Mesothelial cell of epicardium (in vitro differentiated cells): ENCODE measurements around the gene PHLDB1. TPM values are rescaled to one million over a fixed set of nuclear protein-coding genes. Genes with fewer than 3 reads are reported as not detected.

Experiments used
- DNase-seq, 2 experiments: peaks; one replicate each; pipeline ENCODE4 v3.0.0; 2021; ENCODE audit warnings: low spot score in 2 of 2; ENCODE audit not compliant: unreplicated experiment in 2 of 2
- H3K27ac Mint-ChIP-seq: 2 replicates; pipeline ENCODE4 v1.8.0; 2021; ENCODE audit warnings: mixed read lengths
- H3K27me3 Mint-ChIP-seq: 2 replicates; pipeline ENCODE4 v1.8.0; 2021; ENCODE audit warnings: low read depth, mixed read lengths
- H3K36me3 Mint-ChIP-seq: 2 replicates; pipeline ENCODE4 v1.8.0; 2021; ENCODE audit warnings: mixed read lengths
- H3K4me1 Mint-ChIP-seq: 2 replicates; pipeline ENCODE4 v1.8.0; 2021; ENCODE audit warnings: mixed read lengths
- H3K4me3 Mint-ChIP-seq: 2 replicates; pipeline ENCODE4 v1.8.0; 2021; ENCODE audit warnings: mild to moderate bottlenecking, moderate library complexity, mixed read lengths
- H3K9me3 Mint-ChIP-seq: 2 replicates; pipeline ENCODE4 v1.8.0; 2021; ENCODE audit warnings: mixed read lengths
- CTCF ChIP-seq: fragments of 200-600 bp; sonication (generic); IDR thresholded peaks from one replicate; pipeline ENCODE4 v1.5.0; 2021; ENCODE audit warnings: antibody characterized with exemption; ENCODE audit not compliant: unreplicated experiment
- total RNA-seq: library from RNA; stranded (reverse); gene quantifications from 3 replicates; pipeline ENCODE4 v1.2.1, GENCODE V29; 2021

The PHLDB1 gene
- total RNA-seq, 1 donor from 2014 or later: 148 TPM

- H3K27ac Mint-ChIP-seq: no peak overlapping the region
- H3K4me3 Mint-ChIP-seq: no peak overlapping the region
- no peaks in the 10 kb centered on the region for H3K27me3 Mint-ChIP-seq
- DNase-seq: no peak
- no peak for TF ChIP-seq CTCF
- H3K36me3 Mint-ChIP-seq: peaks cover 15% of the 10 kb centered on the region
- H3K9me3 Mint-ChIP-seq: no peaks in the 10 kb centered on the region
- H3K4me1 Mint-ChIP-seq: peaks cover 11% of the 10 kb centered on the region
These were observed 20.6 kb downstream of the PHLDB1 start for GRCh38 chr11:118628031-118628430.

- no peak for TF ChIP-seq CTCF
- no peak overlapping the region for H3K4me3 Mint-ChIP-seq
- H3K9me3 Mint-ChIP-seq: no peaks in the 10 kb centered on the region
- H3K27ac Mint-ChIP-seq: no peak overlapping the region
- no peaks in the 10 kb centered on the region for H3K27me3 Mint-ChIP-seq
- H3K4me1 Mint-ChIP-seq: peaks cover 7% of the 10 kb centered on the region
- DNase-seq: no peak
- H3K36me3 Mint-ChIP-seq: peaks cover 17% of the 10 kb centered on the region
These were observed 21.0 kb downstream of the PHLDB1 start for GRCh38 chr11:118628432-118628831.

- peaks cover 7% of the 10 kb centered on the region for H3K4me1 Mint-ChIP-seq
- peaks cover 15% of the 10 kb centered on the region for H3K36me3 Mint-ChIP-seq
- no peaks in the 10 kb centered on the region for H3K27me3 Mint-ChIP-seq
- no peak for DNase-seq
- H3K4me3 Mint-ChIP-seq: no peak overlapping the region
- no peaks in the 10 kb centered on the region for H3K9me3 Mint-ChIP-seq
- TF ChIP-seq CTCF: no peak
- H3K27ac Mint-ChIP-seq: no peak overlapping the region
These were observed 21.6 kb downstream of the PHLDB1 start for GRCh38 chr11:118628861-118629549.

- TF ChIP-seq CTCF: no peak
- no peaks in the 10 kb centered on the region for H3K27me3 Mint-ChIP-seq
- H3K9me3 Mint-ChIP-seq: no peaks in the 10 kb centered on the region
- no peak for DNase-seq
- H3K4me3 Mint-ChIP-seq: no peak overlapping the region
- H3K4me1 Mint-ChIP-seq: peaks cover 11% of the 10 kb centered on the region
- H3K36me3 Mint-ChIP-seq: peaks cover 15% of the 10 kb centered on the region
- H3K27ac Mint-ChIP-seq: no peak overlapping the region
These were observed 22.6 kb downstream of the PHLDB1 start for GRCh38 chr11:118629761-118630661.

- no peak for DNase-seq
- H3K4me3 Mint-ChIP-seq: no peak overlapping the region
- H3K9me3 Mint-ChIP-seq: no peaks in the 10 kb centered on the region
- no peaks in the 10 kb centered on the region for H3K27me3 Mint-ChIP-seq
- peaks cover 24% of the 10 kb centered on the region for H3K4me1 Mint-ChIP-seq
- no peak overlapping the region for H3K27ac Mint-ChIP-seq
- no peak for TF ChIP-seq CTCF
- H3K36me3 Mint-ChIP-seq: peaks cover 23% of the 10 kb centered on the region
These were observed 23.9 kb downstream of the PHLDB1 start for GRCh38 chr11:118631142-118631909.
